Anterior cingulate cortex (tissue), 58 donors: ENCODE data around the gene CUEDC2.

ENCODE experiments used
- DNase-seq, 58 donors: peaks; one replicate each; lab custom pipeline; 2025; lab: John Stamatoyannopoulos, UW

The CUEDC2 gene

GRCh38 chr10:102432162-102432950 is at the start of gene CUEDC2:
Gene CUEDC2, minus strand, starts transcription at chr10:102432574. Its CDS starts 7,386 bp downstream, at chr10:102425188.
- peak; percentile 52 to 98 (median 93) for DNase-seq

- DNase-seq: no peak
Observed at GRCh38 chr10:102480396-102480795, 48.0 kb upstream of the CUEDC2 start.

- DNase-seq: no peak
Observed at GRCh38 chr10:102479651-102480050, 47.3 kb upstream of the CUEDC2 start.

- DNase-seq: no peak
Observed at GRCh38 chr10:102476466-102477141, 44.2 kb upstream of the CUEDC2 start.

- no peak for DNase-seq
Observed at GRCh38 chr10:102475451-102476040, 43.2 kb upstream of the CUEDC2 start.

GRCh38 chr10:102473445-102474331 is 41.3 kb upstream of the CUEDC2 start:
- no peak for DNase-seq

GRCh38 chr10:102470579-102471546 is 38.5 kb upstream of the CUEDC2 start:
- no peak for DNase-seq

GRCh38 chr10:102468683-102469082 is 36.3 kb upstream of the CUEDC2 start:
- DNase-seq: no peak

GRCh38 chr10:102467971-102468438 is 35.6 kb upstream of the CUEDC2 start:
- no peak for DNase-seq

GRCh38 chr10:102467318-102467717 is 34.9 kb upstream of the CUEDC2 start:
- no peak for DNase-seq

- peak in 2 of 58 donors; percentile 9 to 14 for DNase-seq
Observed at GRCh38 chr10:102465466-102465865, 33.1 kb upstream of the CUEDC2 start.

GRCh38 chr10:102463983-102464382 is 31.6 kb upstream of the CUEDC2 start:
- no peak for DNase-seq

- no peak for DNase-seq
Observed at GRCh38 chr10:102462512-102463054, 30.2 kb upstream of the CUEDC2 start.

GRCh38 chr10:102461187-102462054 is 29.0 kb upstream of the CUEDC2 start:
- peak in 57 of 58 donors; percentile 41 to 94 (median 80) for DNase-seq

- DNase-seq: no peak
Observed at GRCh38 chr10:102460836-102461186, 28.4 kb upstream of the CUEDC2 start.

- no peak for DNase-seq
Observed at GRCh38 chr10:102458656-102459055, 26.3 kb upstream of the CUEDC2 start.

GRCh38 chr10:102457591-102458150 is 25.3 kb upstream of the CUEDC2 start:
- DNase-seq: peak in 4 of 58 donors; percentile 9 to 36 (median 22)
